WTC11 (cell line): ENCODE data around the gene LCN12. TPM values are rescaled to one million over a fixed set of nuclear protein-coding genes. Genes with fewer than 3 reads are reported as not detected.

Experiments
- ATAC-seq: fragments of 200-7000 bp; cut with Tn5 transposase; 2 replicates; pipeline ENCODE4 v1.10.0; 2021; ENCODE audit warnings: mild to moderate bottlenecking, moderate library complexity
- CTCF ChIA-PET: fragments of 300-600 bp; sonication (Branson Sonifier 250); formaldehyde crosslinking; loops from one replicate; lab custom pipeline; 2021; ENCODE audit warnings: antibody characterized with exemption; lab: Charles Lee
- POLR2A ChIA-PET: fragments of 350-600 bp; sonication (Branson Sonifier 250); formaldehyde crosslinking; loops from one replicate; lab custom pipeline; 2021; ENCODE audit warnings: antibody characterized with exemption; lab: Charles Lee
- DNase-seq: peaks from one replicate; pipeline ENCODE4 v3.0.0; 2021; ENCODE audit warnings: low spot score
- H3K27ac Mint-ChIP-seq: 2 replicates; pipeline ENCODE4 v1.8.0; 2021; ENCODE audit warnings: mixed read lengths
- H3K27me3 Mint-ChIP-seq: 2 replicates; pipeline ENCODE4 v1.8.0; 2021; ENCODE audit warnings: low read depth, mild to moderate bottlenecking, moderate library complexity, mixed read lengths
- H3K36me3 Mint-ChIP-seq: 2 replicates; pipeline ENCODE4 v1.8.0; 2021; ENCODE audit warnings: mixed read lengths
- H3K4me1 Mint-ChIP-seq: 2 replicates; pipeline ENCODE4 v1.8.0; 2022; ENCODE audit warnings: mixed read lengths
- H3K4me3 Mint-ChIP-seq: 2 replicates; pipeline ENCODE4 v1.8.0; 2021; ENCODE audit warnings: mild to moderate bottlenecking, moderate library complexity, mixed read lengths
- H3K9me3 Mint-ChIP-seq: 2 replicates; pipeline ENCODE4 v1.8.0; 2021; ENCODE audit warnings: mixed read lengths
- AR ChIP-seq: fragments of 250-450 bp; sonication (Bioruptor Pico); IDR thresholded peaks from 2 replicates; pipeline ENCODE4 v1.9.0; 2021; ENCODE audit warnings: mild to moderate bottlenecking
- ATF2 ChIP-seq: sonication (generic); formaldehyde crosslinking; IDR thresholded peaks from 2 replicates; pipeline ENCODE4 v1.8.1; 2022; ENCODE audit warnings: low read depth, missing genetic modification reagents, borderline replicate concordance
- ATF3 ChIP-seq: sonication (generic); formaldehyde crosslinking; conservative IDR thresholded peaks from 2 replicates; pipeline ENCODE4 v1.8.1; 2022; ENCODE audit warnings: mild to moderate bottlenecking, missing genetic modification reagents
- FOXK1 ChIP-seq: sonication (generic); formaldehyde crosslinking; IDR thresholded peaks from 2 replicates; pipeline ENCODE4 v1.8.0; 2022; ENCODE audit warnings: mild to moderate bottlenecking, moderate library complexity, missing genetic modification reagents
- GRHL2 ChIP-seq: fragments of 250-450 bp; sonication (Bioruptor Pico); IDR thresholded peaks from 2 replicates; pipeline ENCODE4 v1.8.0; 2022; ENCODE audit warnings: mild to moderate bottlenecking, moderate library complexity; ENCODE audit not compliant: insufficient replicate concordance, severe bottlenecking
- HMGXB4 ChIP-seq: sonication (generic); formaldehyde crosslinking; IDR thresholded peaks from 2 replicates; pipeline ENCODE4 v1.8.1; 2023; ENCODE audit warnings: mild to moderate bottlenecking, moderate library complexity, missing genetic modification reagents
- NFATC4 ChIP-seq: fragments of 250-450 bp; sonication (Bioruptor Pico); IDR thresholded peaks from 2 replicates; pipeline ENCODE4 v1.9.0; 2021; ENCODE audit warnings: mild to moderate bottlenecking
- OVOL2 ChIP-seq: fragments of 250-450 bp; sonication (Bioruptor Pico); IDR thresholded peaks from 2 replicates; pipeline ENCODE4 v1.9.0; 2021; ENCODE audit warnings: mild to moderate bottlenecking, borderline replicate concordance
- PREB ChIP-seq: sonication (generic); formaldehyde crosslinking; IDR thresholded peaks from 2 replicates; pipeline ENCODE4 v1.8.1; 2022; ENCODE audit warnings: mild to moderate bottlenecking, missing genetic modification reagents, moderate library complexity, borderline replicate concordance
- PRRX2 ChIP-seq: fragments of 250-450 bp; sonication (Bioruptor Pico); IDR thresholded peaks from 2 replicates; pipeline ENCODE4 v1.8.0; 2021; ENCODE audit warnings: mild to moderate bottlenecking
- ZBTB43 ChIP-seq: sonication (generic); formaldehyde crosslinking; IDR thresholded peaks from 2 replicates; pipeline ENCODE4 v1.8.1; 2023; ENCODE audit warnings: mild to moderate bottlenecking, missing genetic modification reagents
- ZNF317 ChIP-seq: sonication (generic); formaldehyde crosslinking; IDR thresholded peaks from 2 replicates; pipeline ENCODE4 v1.8.1; 2023; ENCODE audit warnings: low read depth, mild to moderate bottlenecking, moderate library complexity, missing genetic modification reagents, borderline replicate concordance
- ZNF396 ChIP-seq: fragments of 250-450 bp; sonication (Bioruptor Pico); IDR thresholded peaks from 2 replicates; pipeline ENCODE4 v1.8.0; 2021; ENCODE audit warnings: mild to moderate bottlenecking, moderate library complexity, borderline replicate concordance
- ZNF512 ChIP-seq: sonication (generic); formaldehyde crosslinking; IDR thresholded peaks from 2 replicates; pipeline ENCODE4 v1.8.1; 2022; ENCODE audit warnings: missing genetic modification reagents, borderline replicate concordance
- total RNA-seq: library from RNA; stranded (reverse); gene quantifications from 3 replicates; pipeline ENCODE4 v1.2.3, GENCODE V29; 2021
- TF ChIP-seq, protein P1 (sequence below): fragments of 250-450 bp; sonication (Bioruptor Pico); IDR thresholded peaks from 2 replicates; pipeline ENCODE4 v1.9.0; 2021; ENCODE audit warnings: moderate library complexity, mild to moderate bottlenecking, inconsistent platforms, borderline replicate concordance

Gene LCN12
- total RNA-seq, 1 experiment from 2014 or later, result 1.9 TPM

GRCh38 chr9:136906266-136906665 lies 45.8 kb upstream of the LCN12 start:
- no peak for ATAC-seq
- POLR2A ChIA-PET, result no interaction called here
- CTCF ChIA-PET, result no interaction called here
- no peaks in the 10 kb centered on the region for H3K9me3 Mint-ChIP-seq
- H3K4me3 Mint-ChIP-seq, result no peak overlapping the region
- peaks cover 43% of the 10 kb centered on the region for H3K36me3 Mint-ChIP-seq
- no peaks in the 10 kb centered on the region for H3K4me1 Mint-ChIP-seq
- DNase-seq, result no peak
- H3K27ac Mint-ChIP-seq, result no peak overlapping the region; the same call in 1 of the 2 replicates
- no peaks in the 10 kb centered on the region for H3K27me3 Mint-ChIP-seq
- no peak for TF ChIP-seq AR (CRISPR knock-in tag)
- TF ChIP-seq, protein P1, sequence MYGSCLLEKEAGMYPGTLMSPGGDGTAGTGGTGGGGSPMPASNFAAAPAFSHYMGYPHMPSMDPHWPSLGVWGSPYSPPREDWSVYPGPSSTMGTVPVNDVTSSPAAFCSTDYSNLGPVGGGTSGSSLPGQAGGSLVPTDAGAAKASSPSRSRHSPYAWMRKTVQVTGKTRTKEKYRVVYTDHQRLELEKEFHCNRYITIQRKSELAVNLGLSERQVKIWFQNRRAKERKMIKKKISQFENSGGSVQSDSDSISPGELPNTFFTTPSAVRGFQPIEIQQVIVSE (CRISPR knock-in tag), result no peak

DNA sequence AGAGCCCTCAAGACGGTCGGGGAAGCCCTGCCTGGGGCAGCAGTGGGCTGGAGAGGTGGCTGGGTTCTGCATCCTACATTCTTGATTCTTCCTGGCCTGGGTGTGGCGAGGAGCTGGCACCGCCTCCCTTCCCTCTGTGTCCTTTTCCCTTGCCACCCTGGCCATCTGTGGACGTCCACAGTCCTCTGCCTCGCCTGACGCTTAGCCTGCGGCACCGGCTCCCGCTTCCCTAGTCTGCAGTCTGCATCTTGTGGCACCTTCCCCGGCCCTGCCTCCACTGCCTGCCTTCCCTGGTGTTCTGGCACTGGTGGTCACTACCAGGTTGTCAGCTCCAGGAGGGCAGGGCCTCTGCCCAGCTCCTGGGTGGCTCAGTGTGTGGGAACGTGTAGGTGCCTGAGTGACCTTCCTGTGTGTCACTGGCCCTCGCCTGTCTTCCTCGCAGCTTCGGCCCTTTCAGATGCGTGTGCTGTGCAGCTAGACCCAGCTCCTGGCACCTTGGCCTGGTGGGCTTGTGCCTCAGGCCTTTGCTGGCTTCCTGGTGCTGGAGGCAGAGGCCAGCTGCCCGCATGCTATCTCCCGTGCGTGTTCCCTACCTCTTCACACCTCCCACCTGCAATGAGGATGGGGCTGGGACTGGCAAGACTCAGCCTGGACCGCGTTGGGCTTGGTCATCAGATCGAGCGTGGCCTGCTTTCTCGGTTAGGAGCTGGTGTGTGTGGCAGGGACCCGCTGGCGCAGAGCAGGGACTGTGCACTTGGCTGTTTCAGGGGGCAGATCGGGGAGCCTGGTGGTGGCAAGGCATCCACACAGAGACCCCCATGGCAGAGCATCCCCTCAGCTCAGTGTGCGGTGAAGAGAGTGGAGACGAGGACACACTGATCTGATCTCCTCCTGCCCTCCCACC lies 44.8 kb upstream of the LCN12 start:
- H3K36me3 Mint-ChIP-seq, result peaks cover 38% of the 10 kb centered on the region
- no peak overlapping the region for H3K4me3 Mint-ChIP-seq
- TF ChIP-seq, protein P1 (CRISPR knock-in tag), result no peak
- no peak for TF ChIP-seq PRRX2
- TF ChIP-seq FOXK1 (CRISPR knock-in tag), result no peak
- no peak for TF ChIP-seq ZNF317 (CRISPR knock-in tag)
- TF ChIP-seq OVOL2 (CRISPR knock-in tag), result no peak
- TF ChIP-seq ZNF396, result no peak
- TF ChIP-seq ATF3 (CRISPR knock-in tag), result no peak
- DNase-seq (no peak), ATAC-seq (no peak)
- ChIA-PET POLR2A (interaction anchor here (1.1 kb wide), 1 partner anchor 9 kb away, joined by 3 read pairs; no protein-coding TSS in a partner anchor), CTCF (interaction anchor here (0.6 to 0.9 kb wide), 2 partner anchors 65 to 163 kb away, joined by 4 read pairs; partner anchors contain the start of genes AJM1 and SAPCD2)
- no peak overlapping the region for H3K27ac Mint-ChIP-seq
- H3K4me1 Mint-ChIP-seq, result no peaks in the 10 kb centered on the region
- no peaks in the 10 kb centered on the region for H3K27me3 Mint-ChIP-seq
- no peaks in the 10 kb centered on the region for H3K9me3 Mint-ChIP-seq

DNA sequence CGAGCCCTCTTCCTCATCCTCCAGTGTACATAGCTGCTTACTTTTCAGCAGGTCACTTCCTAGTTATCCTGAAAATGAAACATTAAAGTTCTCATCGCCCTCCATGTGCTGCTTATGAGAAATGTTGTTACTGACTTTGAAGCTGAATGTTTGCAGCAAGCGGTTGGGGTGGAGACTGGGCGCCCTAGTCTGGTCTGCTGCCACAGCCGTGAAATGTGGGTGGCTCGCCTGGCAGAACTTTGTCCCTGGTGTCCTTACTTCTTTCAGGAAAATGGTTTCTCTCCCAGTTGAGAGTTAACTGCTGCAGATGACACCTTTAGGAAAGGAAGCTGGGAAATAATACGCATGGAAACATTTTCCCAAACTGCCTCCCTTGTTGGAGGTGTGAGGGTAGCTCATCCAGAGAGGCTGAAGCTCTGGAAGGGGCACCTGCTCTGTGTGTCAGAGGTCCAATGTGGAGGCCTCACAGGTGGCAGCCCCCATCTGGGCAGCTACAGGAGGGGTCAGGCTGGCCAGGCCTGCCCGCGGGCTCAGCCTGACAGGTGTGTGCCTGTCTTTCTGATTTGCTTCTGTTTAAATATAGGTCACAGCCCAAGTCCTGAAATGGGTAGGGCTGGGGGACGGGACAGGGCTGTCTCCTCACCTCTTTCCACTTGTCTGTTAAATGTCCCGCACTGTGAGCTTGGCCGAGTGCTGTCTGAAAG lies 41.7 kb upstream of the LCN12 start:
- POLR2A ChIA-PET, result no interaction called here
- Mint-ChIP-seq H3K9me3 (no peaks in the 10 kb centered on the region), H3K27me3 (no peaks in the 10 kb centered on the region)
- TF ChIP-seq PREB (CRISPR knock-in tag) (no peak), HMGXB4 (CRISPR knock-in tag) (no peak), ZNF512 (CRISPR knock-in tag) (no peak), GRHL2 (CRISPR knock-in tag) (no peak), ZBTB43 (CRISPR knock-in tag) (no peak), NFATC4 (CRISPR knock-in tag) (no peak), ATF2 (no peak)

More for the DNA sequence above, 41.7 kb upstream of the LCN12 start:
- Mint-ChIP-seq H3K4me3 (no peak overlapping the region), H3K27ac (no peak overlapping the region), H3K4me1 (no peaks in the 10 kb centered on the region), H3K36me3 (peaks cover 42% of the 10 kb centered on the region)
- ATAC-seq (no peak), DNase-seq (no peak)
- CTCF ChIA-PET, result interaction anchor here (0.6 kb wide), 1 partner anchor 125 kb away, joined by 3 read pairs; no protein-coding TSS in a partner anchor
